Endothelial cell of umbilical vein (primary cell): ENCODE data around the gene SLCO3A1. TPM values are rescaled to one million over a fixed set of nuclear protein-coding genes. Genes with fewer than 3 reads are reported as not detected.

Experiments used
- BruUV-seq: library from RNA; stranded (reverse); fragments of 400-500 nt; replicated peaks from 2 replicates; lab custom pipeline; 2021; lab: Mats Ljungman, UMichigan
- CTCF ChIA-PET: fragments of 300-600, 350-600 bp; sonication (Branson Sonifier 250); formaldehyde crosslinking; loops from one replicate; lab custom pipeline; 2021; ENCODE audit warnings: antibody characterized with exemption, inconsistent platforms; lab: Charles Lee
- POLR2A ChIA-PET: fragments of 300-600, 350-600 bp; sonication (Branson Sonifier 250); formaldehyde crosslinking; loops from one replicate; lab custom pipeline; 2021; ENCODE audit warnings: antibody characterized with exemption, inconsistent platforms; lab: Charles Lee
- DNase-seq: peaks from one replicate; pipeline ENCODE4 v3.0.0-alpha.2; 2011; ENCODE audit warnings: low read depth, low spot score
- FAIRE-seq: peaks from 2 replicates; lab custom pipeline; 2011; peaks lifted over from hg19 to GRCh38; lab: Jason Lieb, UNC
- H2AFZ ChIP-seq: 2 replicates; pipeline ENCODE4 v1.6.0; 2012; ENCODE audit warnings: low read depth, low read length, control low read depth, inconsistent platforms
- H3K27ac ChIP-seq: 2 replicates; pipeline ENCODE4 v1.5.1; 2011; ENCODE audit warnings: low read depth, mild to moderate bottlenecking, control low read depth, low read length, moderate library complexity; ENCODE audit not compliant: insufficient read depth
- H3K27me3 ChIP-seq, 2 experiments: 2 replicates each; pipeline versions ENCODE4 v1.6.0 to v1.6.1; 2011; ENCODE audit warnings: low read length in 2 of 2, mixed read lengths in 1 of 2; ENCODE audit not compliant: control insufficient read depth in 2 of 2, insufficient read depth in 2 of 2
- H3K36me3 ChIP-seq, 2 experiments: 2 replicates in 1 of 2; 3 replicates in 1 of 2; pipeline ENCODE4 v1.5.1; 2011; ENCODE audit warnings: low read length in 2 of 2, mild to moderate bottlenecking in 1 of 2, moderate library complexity in 1 of 2; ENCODE audit not compliant: control insufficient read depth in 2 of 2, insufficient read depth in 2 of 2; ENCODE audit errors: extremely low read depth in 1 of 2
- H3K4me1 ChIP-seq: 3 replicates; pipeline ENCODE4 v1.5.1; 2011; ENCODE audit warnings: mild to moderate bottlenecking, low read length; ENCODE audit not compliant: control insufficient read depth, insufficient read depth; ENCODE audit errors: extremely low read depth
- H3K4me2 ChIP-seq: 2 replicates; pipeline ENCODE4 v1.6.1; 2011; ENCODE audit warnings: low read length, control low read depth, mixed read lengths; ENCODE audit not compliant: insufficient read depth
- H3K4me3 ChIP-seq, 3 experiments: fragments of 200-600 bp in 1 of 3; sonication (generic), shearing (Covaris generic) in 1 of 3; replicated peaks in 1 of 3; 2 replicates each; pipeline ENCODE4 v1.5.1; 2011 to 2016; ENCODE audit warnings: control low read depth in 3 of 3, low read length in 3 of 3, mild to moderate bottlenecking in 2 of 3, inconsistent platforms in 1 of 3, low read depth in 1 of 3, moderate library complexity in 1 of 3; ENCODE audit not compliant: insufficient read depth in 1 of 3
- H3K79me2 ChIP-seq: 2 replicates; pipeline ENCODE4 v1.6.0; 2012; ENCODE audit warnings: low read length, inconsistent platforms; ENCODE audit not compliant: control insufficient read depth, insufficient read depth
- H3K9ac ChIP-seq: replicated peaks from 2 replicates; pipeline ENCODE3; 2011; ENCODE audit warnings: low read length, control low read depth; ENCODE audit not compliant: insufficient read depth; ENCODE audit errors: extremely low read depth
- H3K9me1 ChIP-seq: replicated peaks from 3 replicates; pipeline ENCODE4 v1.6.0; 2011; ENCODE audit warnings: mild to moderate bottlenecking, low read length; ENCODE audit not compliant: control insufficient read depth, insufficient read depth; ENCODE audit errors: extremely low read depth
- H3K9me3 ChIP-seq: replicated peaks from 2 replicates; pipeline ENCODE4 v1.5.1; 2012; ENCODE audit warnings: low read length, inconsistent platforms; ENCODE audit not compliant: control insufficient read depth, insufficient read depth
- H4K20me1 ChIP-seq: replicated peaks from 2 replicates; pipeline ENCODE3; 2011; ENCODE audit warnings: mild to moderate bottlenecking, low read length; ENCODE audit not compliant: control insufficient read depth, insufficient read depth; ENCODE audit errors: extremely low read depth
- CTCF ChIP-seq, 2 donors: IDR thresholded peaks; 1 replicate in 1 of 2; 2 replicates in 1 of 2; pipeline ENCODE4 v1.5.1; 2011; ENCODE audit warnings: low read length in 2 of 2, mild to moderate bottlenecking in 2 of 2, moderate library complexity in 2 of 2, control low read depth in 1 of 2, inconsistent platforms in 1 of 2, low read depth in 1 of 2; ENCODE audit not compliant: insufficient read depth in 1 of 2; ENCODE audit errors: extremely low read depth in 1 of 2
- FOS ChIP-seq: IDR thresholded peaks from 2 replicates; pipeline ENCODE4 v1.6.1; 2011; ENCODE audit warnings: mild to moderate bottlenecking, low read length, moderate library complexity, borderline replicate concordance; ENCODE audit not compliant: insufficient read depth
- JUN ChIP-seq: IDR thresholded peaks from 2 replicates; pipeline ENCODE4 v1.6.1; 2011; ENCODE audit warnings: borderline replicate concordance, low read depth; ENCODE audit not compliant: insufficient read length, insufficient read depth
- MYC ChIP-seq: IDR thresholded peaks from one replicate; pipeline ENCODE4 v1.6.1; 2011; ENCODE audit warnings: mild to moderate bottlenecking, low read depth, low read length
- POLR2A ChIP-seq: IDR thresholded peaks from 2 replicates; pipeline ENCODE4 v1.6.1; 2012; ENCODE audit warnings: low read depth, mild to moderate bottlenecking, control low read depth, low read length
- POLR2AphosphoS5 ChIP-seq: IDR thresholded peaks from 2 replicates; pipeline ENCODE4 v1.6.1; 2012; ENCODE audit warnings: low read depth, mild to moderate bottlenecking, control low read depth, low read length, moderate library complexity; ENCODE audit not compliant: insufficient read depth
- dilution Hi-C: fragments of 300-500 bp; cut with MboI; formaldehyde crosslinking; loops from one replicate; pipeline ENCODE4 v1.15.0; 2019; ENCODE audit warnings: low sequenced_read_pairs; ENCODE audit not compliant: extremely low pct_ligation_motif_present
- intact Hi-C: fragments of 100-400 bp; cut with micrococcal nuclease; formaldehyde crosslinking; loops from one replicate; pipeline ENCODE4 v1.10.0; 2022
- polyA plus RNA-seq, 4 experiments: library from polyadenylated mRNA; depleted of rRNA in 3 of 4; stranded (reverse) in 3 of 4; unstranded in 1 of 4; fragments of >200 nt; gene quantifications; 2 replicates each; pipeline versions ENCODE4 v1.2.1 to v1.2.3, GENCODE V29; 2011 to 2012; ENCODE audit warnings: missing spikeins in 1 of 4
- total RNA-seq: library from RNA; stranded (reverse); gene quantifications from 2 replicates; pipeline ENCODE4 v1.2.3, GENCODE V29; 2021

SLCO3A1 gene
- total and polyA plus RNA-seq, 2 donors (not counting 3 experiments of a cell fraction or from before 2014, with no cell fraction given) = 0.88 to 0.92 TPM

DNA sequence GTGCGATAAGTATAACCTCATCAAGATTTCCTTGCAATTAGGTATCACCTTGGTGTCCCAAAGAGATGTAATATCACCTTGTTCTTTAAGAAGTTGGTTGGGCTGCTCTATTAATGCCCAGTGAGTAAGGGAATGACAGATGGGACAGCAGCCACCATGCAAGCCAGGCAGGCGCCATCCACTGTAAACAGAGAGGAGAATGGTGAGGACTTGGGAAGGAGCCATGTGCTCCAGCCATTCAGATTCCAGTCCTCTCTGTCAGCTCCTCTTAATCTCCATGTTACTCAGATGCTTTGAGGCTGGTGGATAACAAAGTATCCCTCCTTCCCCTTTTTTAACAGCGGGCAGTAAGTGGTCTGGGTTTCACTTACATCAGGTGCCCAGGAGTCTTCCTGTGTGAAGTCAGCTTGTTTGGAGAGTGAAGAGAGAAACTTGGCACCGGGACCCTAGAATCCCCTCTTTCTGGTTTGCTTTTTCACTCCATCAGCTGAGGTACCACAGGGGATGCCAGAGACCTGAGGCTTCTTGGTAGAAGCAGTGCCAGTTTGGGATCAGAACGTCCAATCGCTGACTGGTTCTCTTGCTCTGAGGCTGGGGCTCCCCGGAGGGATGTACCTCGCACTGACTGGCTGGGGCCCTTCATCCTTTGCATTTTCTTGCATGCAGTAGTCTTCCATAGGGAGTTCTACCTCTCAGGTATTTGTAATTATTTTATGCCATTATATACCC lies 29.5 kb downstream of the SLCO3A1 start:
- H4K20me1 ChIP-seq = no peaks in the 10 kb centered on the region
- no TSS peak for BruUV-seq
- H3K4me2 ChIP-seq = no peak overlapping the region
- H3K9me3 ChIP-seq = no peaks in the 10 kb centered on the region
- H3K27ac ChIP-seq = no peak overlapping the region
- no peak for DNase-seq
- H3K79me2 ChIP-seq = no peaks in the 10 kb centered on the region
- TF ChIP-seq MYC (no peak), CTCF (IDR thresholded peaks at IDR 0.05; ENCODE audit: extremely low read depth in 1 of 2, insufficient read depth in 1 of 2, low read depth in 1 of 2, low read length in 2 of 2) (no peak), FOS (no peak), POLR2A (no peak), POLR2AphosphoS5 (no peak), JUN (no peak)
- intact Hi-C loops = no loop called here
- no peak for FAIRE-seq
- CTCF ChIA-PET = no interaction called here
- no peaks in the 10 kb centered on the region for H3K36me3 ChIP-seq
- no peaks in the 10 kb centered on the region for H3K4me1 ChIP-seq
- POLR2A ChIA-PET = no interaction called here
- no peaks in the 10 kb centered on the region for H3K27me3 ChIP-seq
- H3K9ac ChIP-seq = no peak overlapping the region
- no peak overlapping the region for H3K4me3 ChIP-seq
- H3K9me1 ChIP-seq = no peaks in the 10 kb centered on the region
- no peak overlapping the region for H2AFZ ChIP-seq
- dilution Hi-C loops = no loop called here
